Right lobe of liver (tissue), 4 donors: ENCODE measurements around the gene SAMD11.

Experiments used
- POLR2A ChIP-seq: fragments of 450-650 bp; IDR thresholded peaks from one replicate; pipeline ENCODE4 v1.6.1; 2017; ENCODE audit warnings: antibody characterized with exemption, mild to moderate bottlenecking
- TF ChIP-seq, protein P1 (sequence below), 4 donors: fragments of 200-600 bp in 3 of 4; fragments of 450-650 bp in 1 of 4; IDR thresholded peaks; one replicate each; pipeline versions ENCODE4 v1.5.1 to v1.8.0; 2016 to 2022; ENCODE audit warnings: antibody characterized with exemption in 4 of 4, mild to moderate bottlenecking in 2 of 4
- donor health status: DM: no; HTN: no; CAD: no.
- donor health status: DM: no; HTN: no; CAD: no.
- donor health status: DM: no; HTN: yes; CAD: no.

DNA sequence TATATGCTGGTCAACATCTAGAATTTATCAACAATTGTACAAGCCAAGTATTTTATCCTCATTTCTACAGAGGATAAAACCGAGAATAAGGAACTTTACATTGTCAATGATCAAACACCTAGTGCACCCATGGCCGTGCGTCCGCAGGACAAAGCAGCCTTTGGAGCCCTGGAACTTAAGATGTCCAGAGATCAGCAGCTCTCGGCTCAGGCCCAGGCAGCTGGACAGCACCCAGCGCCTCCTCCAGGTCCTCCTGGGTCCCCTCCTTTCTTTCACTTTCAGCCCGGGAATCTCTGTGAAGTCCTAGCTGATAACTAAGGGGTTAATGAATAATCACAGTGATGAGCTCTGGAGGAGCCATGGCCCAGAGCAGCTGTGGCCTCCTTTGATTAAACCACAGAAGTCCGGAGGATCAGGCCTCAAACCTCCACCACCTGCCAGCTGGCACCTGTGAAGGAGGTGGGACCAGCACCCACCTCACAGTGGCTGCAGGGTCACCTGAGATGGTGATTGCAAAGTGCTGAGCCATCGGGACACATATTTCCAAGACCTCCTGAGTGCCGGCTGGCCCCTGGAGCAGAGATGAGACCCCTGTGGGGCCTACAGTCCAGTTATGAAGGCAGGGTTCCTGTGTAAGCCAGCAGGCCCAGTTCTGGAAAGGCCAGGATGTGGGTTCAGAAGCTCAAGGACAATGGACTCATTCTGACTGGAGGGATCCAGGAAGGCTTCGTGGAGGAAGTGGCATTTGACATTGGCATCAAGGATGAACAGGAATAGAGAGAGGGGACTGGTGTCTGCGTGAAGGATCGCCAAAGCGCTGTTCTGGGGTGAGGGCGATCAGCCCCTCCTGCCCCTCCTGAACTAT, 11.6 kb upstream of the SAMD11 start:
- TF ChIP-seq, protein P1, sequence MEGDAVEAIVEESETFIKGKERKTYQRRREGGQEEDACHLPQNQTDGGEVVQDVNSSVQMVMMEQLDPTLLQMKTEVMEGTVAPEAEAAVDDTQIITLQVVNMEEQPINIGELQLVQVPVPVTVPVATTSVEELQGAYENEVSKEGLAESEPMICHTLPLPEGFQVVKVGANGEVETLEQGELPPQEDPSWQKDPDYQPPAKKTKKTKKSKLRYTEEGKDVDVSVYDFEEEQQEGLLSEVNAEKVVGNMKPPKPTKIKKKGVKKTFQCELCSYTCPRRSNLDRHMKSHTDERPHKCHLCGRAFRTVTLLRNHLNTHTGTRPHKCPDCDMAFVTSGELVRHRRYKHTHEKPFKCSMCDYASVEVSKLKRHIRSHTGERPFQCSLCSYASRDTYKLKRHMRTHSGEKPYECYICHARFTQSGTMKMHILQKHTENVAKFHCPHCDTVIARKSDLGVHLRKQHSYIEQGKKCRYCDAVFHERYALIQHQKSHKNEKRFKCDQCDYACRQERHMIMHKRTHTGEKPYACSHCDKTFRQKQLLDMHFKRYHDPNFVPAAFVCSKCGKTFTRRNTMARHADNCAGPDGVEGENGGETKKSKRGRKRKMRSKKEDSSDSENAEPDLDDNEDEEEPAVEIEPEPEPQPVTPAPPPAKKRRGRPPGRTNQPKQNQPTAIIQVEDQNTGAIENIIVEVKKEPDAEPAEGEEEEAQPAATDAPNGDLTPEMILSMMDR (IDR thresholded peaks at IDR 0.05) = no peak
- TF ChIP-seq POLR2A = no peak
